Measurements from ENCODE around the gene BAG1.

The BAG1 gene

DNA sequence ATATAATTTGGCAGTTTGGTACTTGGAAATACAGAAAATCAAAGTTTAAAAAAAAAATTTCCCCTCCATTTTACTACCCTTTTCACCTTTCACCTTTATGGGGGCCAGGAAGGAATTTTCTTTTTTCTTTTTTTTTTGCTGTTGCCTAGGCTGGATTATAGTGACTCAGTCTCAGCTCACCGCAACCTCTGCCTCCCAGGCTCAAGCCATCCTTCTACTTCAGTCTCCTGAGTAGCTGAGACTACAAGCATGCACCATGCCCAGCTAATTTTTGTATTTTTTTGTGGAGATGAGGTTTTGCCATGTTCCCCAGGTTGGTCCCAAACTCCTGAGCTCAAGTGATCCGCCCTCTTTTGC is 9.4 kb upstream of the BAG1 start:
- DNase-seq (ENCODE audit: low spot score), result no peak

DNA sequence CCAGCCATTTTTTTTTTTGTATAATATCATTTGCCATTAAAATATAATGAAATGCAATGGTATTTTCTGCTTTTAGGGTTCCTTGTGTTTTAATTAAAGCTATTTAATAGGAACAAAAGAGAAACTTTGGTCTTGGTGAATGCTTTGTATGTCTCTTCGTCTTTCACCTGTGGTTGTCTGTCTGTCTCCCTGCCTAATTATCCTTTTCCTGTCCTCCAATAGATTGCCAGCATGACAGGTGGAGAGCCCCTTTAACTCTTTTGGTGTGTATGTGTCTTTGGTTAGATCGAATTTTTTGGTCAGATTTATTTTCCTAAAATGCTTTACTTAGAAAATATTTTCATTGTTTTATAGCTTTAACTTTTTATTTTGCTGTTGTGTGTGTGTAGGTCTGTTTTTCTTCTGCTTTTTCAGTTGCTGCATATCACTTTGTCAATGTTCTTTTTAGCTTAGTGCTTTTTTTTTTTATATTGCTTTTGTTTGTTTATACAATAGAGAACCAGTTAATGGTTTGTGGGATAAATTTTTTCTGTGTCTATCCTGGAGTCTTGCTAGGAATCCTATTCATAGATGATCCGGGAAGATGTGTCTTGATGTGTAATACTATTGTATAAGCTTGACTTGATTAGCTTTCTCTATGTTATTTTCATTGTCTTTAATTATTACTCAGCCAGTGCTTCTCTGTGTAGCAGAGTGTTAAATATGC is 8.9 kb upstream of the BAG1 start:
- DNase-seq (ENCODE audit: low spot score), result no peak

DNA sequence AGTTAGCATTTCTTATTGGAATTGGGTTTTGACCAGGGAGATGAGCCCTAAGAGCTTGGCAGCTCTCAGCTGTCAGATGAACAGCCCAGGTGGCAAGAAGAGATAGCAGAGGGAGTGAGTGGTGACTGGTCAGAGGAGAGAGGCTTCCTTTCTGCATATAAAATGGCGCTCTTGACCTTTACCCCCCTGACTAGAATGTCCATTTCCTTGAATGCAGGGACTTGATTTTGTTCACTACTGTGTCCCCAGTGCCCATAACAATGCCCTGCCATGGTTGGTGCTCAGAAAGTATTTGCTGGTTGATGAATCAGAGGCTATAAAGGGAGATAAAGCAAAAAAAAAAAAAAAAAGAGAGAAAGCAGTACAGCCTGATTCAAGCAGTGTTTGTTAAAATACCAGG is 7.6 kb upstream of the BAG1 start:
- DNase-seq (ENCODE audit: low spot score), result no peak

- DNase-seq (ENCODE audit: low spot score), result no peak
Measured at GRCh38 chr9:33270146-33270545, 5.6 kb upstream of the BAG1 start.

GRCh38 chr9:33267151-33267767 is 2.8 kb upstream of the BAG1 start:
- no peak for DNase-seq (ENCODE audit: low spot score)

GRCh38 chr9:33265211-33265865 is 830 bp upstream of the BAG1 start:
- DNase-seq (ENCODE audit: low spot score), result no peak

DNA sequence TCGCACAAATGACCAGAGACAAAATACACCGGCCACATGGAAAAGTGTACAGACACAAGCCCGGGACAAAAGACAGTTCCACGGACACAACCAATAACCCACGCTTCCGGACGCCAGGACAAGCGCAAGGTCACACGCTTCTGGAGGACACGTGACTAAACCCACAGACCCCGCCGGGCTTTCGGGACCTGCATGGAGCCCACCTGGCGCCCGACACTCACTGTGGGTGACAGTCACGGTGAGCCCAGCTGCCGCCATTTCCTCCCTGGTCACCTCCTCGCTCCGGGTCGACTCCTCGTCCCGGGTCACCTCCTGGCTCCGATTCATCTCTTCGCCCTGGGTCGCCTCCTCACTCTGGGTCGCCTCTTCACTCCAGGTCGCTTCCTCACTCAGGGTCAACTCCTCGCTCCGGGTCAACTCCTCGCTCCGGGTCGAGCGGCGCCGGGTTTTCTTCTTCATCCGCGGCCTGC is 470 bp downstream of the BAG1 start:
- DNase-seq (ENCODE audit: low spot score), result peak; percentile 42

GRCh38 chr9:33263131-33264002 is 1.1 kb downstream of the BAG1 start:
- DNase-seq (ENCODE audit: low spot score), result peak; percentile 6

GRCh38 chr9:33260372-33260771 is 4.1 kb downstream of the BAG1 start:
- no peak for DNase-seq (ENCODE audit: low spot score)

GRCh38 chr9:33257276-33257675 is 7.2 kb downstream of the BAG1 start:
- DNase-seq (ENCODE audit: low spot score), result no peak

DNA sequence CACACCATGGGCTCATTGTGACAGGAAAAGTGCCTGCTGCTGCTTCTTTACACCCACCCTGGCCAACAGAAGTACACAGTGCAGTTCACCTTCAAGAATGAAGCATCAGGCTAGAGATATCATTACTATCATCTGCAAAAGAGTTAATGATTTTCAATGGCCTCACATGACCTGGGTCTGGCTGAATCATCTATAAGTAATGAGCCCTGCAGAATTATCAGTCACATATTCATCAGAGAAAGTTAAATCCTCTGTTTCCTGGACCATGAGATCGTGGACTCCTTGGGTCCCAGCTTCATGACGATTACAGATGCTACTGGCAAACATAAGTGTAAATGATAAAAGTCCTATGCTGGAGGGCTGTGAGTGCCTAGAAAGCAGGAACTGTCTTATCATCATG is 8.3 kb downstream of the BAG1 start:
- DNase-seq (ENCODE audit: low spot score), result no peak

DNA sequence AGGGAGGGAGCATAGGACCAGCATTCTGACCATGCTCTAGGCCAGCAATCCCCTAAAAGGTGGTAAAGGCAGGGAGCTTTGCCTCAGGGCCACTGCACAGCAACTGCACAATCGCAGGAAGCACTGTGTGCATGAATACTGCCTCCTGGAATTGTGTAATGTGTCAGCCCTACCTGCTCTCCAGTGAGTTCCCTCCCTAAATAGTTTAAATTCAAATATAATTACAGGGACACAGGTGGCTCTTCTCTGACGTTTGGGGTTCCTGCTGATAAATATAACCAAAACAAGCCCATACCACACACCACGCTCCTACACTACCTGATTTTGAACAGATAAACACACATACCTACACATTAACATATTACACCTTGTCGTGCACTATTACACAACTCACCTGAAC is 9.0 kb downstream of the BAG1 start:
- DNase-seq (ENCODE audit: low spot score), result no peak

DNA sequence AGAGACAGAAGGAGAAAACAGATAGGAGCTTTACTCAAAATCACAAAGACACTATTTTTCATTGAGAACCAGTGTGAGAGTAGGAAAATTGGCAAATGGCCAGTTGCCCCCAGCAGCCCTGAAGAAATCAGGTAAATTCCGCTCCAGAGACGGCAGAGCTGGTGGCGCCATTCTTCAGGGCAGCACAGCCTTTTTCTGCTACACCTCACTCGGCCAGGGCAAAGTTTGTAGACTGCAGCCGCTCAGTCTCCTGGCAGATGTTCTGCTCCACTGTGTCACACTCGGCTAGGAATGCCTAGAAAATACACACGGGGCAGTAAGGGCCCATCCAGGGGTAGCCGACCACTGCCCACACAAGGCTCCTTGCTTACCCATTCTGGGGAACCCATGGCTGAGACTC is 9.5 kb downstream of the BAG1 start:
- DNase-seq (ENCODE audit: low spot score), result no peak

DNA sequence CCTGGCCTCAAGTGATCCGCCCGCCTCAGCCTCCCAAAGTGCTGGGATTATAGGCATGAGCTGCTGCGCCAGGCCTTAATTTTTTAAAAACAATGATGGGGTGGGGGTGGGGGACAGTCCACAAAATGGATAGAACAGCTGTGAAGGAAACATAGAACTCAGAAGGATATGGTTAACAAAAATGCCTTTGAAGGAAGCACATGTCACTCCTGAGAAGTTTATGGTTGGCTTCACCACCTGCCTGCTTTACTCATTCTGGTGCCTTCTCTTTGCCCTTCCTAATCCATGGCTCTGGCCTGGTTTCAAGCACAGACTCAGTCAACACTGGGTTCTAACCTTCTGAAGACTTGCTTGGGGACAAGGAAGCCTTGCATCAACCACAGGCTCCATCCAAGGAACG is 10.3 kb downstream of the BAG1 start:
- no peak for DNase-seq (ENCODE audit: low spot score)

GRCh38 chr9:33250458-33250995 is 14.0 kb downstream of the BAG1 start:
- DNase-seq (ENCODE audit: low spot score), result no peak

DNA sequence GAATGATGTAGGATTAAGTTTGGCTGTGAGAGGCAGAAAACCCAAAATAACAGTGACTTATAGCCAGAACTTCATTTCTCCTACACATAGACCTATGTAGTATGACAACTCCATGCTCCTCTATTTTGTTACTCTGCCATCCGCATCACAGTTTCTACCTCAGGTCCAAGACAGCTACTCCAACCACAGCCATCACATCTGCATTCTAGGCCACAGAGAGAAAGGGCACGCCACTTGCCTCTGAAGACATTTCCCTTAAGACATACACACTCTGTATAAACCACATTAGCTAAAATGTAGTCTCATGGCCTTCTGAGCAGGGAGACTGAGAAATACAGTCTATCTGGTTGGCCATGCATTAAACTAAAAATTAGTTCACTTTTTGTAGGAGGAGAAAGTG is 14.5 kb downstream of the BAG1 start:
- DNase-seq (ENCODE audit: low spot score), result no peak

DNA sequence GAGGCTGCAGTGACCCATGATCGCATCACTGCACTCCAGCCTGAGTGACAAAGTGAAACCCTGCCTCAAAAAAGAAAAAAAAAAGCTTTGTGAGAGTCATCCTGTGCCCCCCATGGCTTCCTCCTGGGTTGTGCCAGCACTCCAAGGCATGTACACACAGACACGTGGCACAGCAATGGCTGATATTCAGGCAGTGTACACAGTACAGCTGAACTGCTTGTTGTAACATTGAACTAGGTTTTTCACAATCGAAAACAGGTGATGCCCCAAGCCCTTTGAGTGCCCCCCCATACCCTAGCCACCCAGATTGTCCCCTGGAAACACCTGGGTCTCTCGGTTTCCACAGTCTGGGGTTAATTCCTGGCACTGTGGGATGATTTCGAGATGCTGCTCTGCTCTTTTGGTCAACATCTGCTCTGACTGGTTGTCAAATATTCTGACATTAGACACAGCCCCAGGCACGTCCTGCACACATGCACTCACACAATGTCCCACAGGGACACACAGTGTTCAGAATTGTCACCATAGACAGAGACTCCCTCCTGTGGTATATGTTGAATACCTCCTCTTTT is 15.3 kb downstream of the BAG1 start:
- no peak for DNase-seq (ENCODE audit: low spot score)

DNA sequence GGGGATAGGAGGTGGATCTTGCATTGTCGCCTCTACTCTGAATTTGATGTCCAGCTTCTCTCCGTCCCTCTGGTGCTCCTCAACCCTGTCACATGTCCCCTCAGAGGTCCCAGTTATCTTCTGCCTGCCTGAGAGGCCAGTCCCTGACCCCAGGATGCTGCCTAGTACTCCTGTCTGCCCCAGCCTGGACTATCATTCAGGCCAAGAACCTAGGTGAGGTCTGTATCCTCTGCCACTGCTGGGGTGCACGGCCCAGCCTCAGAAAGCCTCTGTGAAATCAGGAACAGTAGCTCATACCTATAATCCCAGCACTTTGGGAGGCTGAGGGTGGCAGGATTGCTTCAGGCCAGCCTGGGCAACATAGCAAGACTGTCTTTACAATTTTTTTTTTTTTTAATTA is 15.9 kb downstream of the BAG1 start:
- DNase-seq (ENCODE audit: low spot score), result no peak

DNA sequence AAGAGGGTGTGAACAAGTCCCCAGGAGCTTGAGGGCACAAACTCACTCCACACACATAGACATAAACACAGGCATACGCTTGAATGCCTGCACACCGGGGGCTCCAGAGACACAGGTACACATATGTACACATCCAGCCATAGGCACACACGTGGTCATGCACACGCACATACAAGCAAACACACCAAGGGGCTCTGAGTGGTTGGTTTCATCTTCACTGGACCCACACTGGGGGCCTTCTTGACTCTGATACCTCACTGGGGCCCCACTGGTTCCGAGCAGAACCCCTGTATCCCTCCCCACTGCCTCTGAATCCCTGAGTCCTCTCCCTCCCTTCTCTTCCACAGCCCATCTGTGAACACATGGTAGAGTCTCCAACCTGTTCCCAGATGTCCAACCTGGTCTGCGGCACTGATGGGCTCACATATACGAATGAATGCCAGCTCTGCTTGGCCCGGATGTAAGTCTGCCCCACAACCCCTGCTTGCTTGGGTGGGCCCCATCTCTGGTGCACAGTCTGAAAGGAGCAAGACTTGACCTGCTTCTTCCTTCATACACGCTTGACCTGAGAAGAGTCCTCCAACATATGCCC is 18.1 kb downstream of the BAG1 start:
- DNase-seq (ENCODE audit: low spot score), result no peak

- DNase-seq (ENCODE audit: low spot score), result no peak
Measured at GRCh38 chr9:33245341-33245740, 19.2 kb downstream of the BAG1 start.

GRCh38 chr9:33244137-33244784 is 20.2 kb downstream of the BAG1 start:
- DNase-seq (ENCODE audit: low spot score), result no peak
